Neural cell (in vitro differentiated cells): Measurements from ENCODE around the gene MFSD8. TPM values are rescaled to one million over a fixed set of nuclear protein-coding genes. Genes with fewer than 3 reads are reported as not detected.

ENCODE experiments used
- H2AFZ ChIP-seq: fragments of 200-600, 300-800 bp; sonication (generic), shearing (Covaris generic); 2 replicates; pipeline ENCODE4 v1.6.0; 2014; ENCODE audit warnings: low read depth, mild to moderate bottlenecking, antibody characterized with exemption, low read length, moderate library complexity
- H3F3A ChIP-seq: fragments of 200-600 bp; shearing (Covaris generic); 2 replicates; pipeline ENCODE4 v1.6.1; 2016; ENCODE audit warnings: mild to moderate bottlenecking, moderate library complexity, mixed read lengths, antibody characterized with exemption, low read length; ENCODE audit not compliant: insufficient read depth, poor library complexity, severe bottlenecking
- H3K27ac ChIP-seq: fragments of 200-600, 300-800 bp; sonication (generic), shearing (Covaris generic); 2 replicates; pipeline ENCODE4 v1.5.1; 2014; ENCODE audit warnings: mild to moderate bottlenecking, low read length, moderate library complexity
- H3K27me3 ChIP-seq: fragments of 300-800, 200-600 bp; sonication (generic), shearing (Covaris generic); 2 replicates; pipeline ENCODE4 v1.6.0; 2014; ENCODE audit warnings: mild to moderate bottlenecking, low read depth, low read length, moderate library complexity; ENCODE audit not compliant: insufficient read depth
- H3K36me3 ChIP-seq: fragments of 300-800, 200-600 bp; sonication (generic), shearing (Covaris generic); 2 replicates; pipeline ENCODE4 v1.5.1; 2014; ENCODE audit warnings: mild to moderate bottlenecking, antibody characterized with exemption, low read length, moderate library complexity; ENCODE audit not compliant: insufficient read depth
- H3K4me2 ChIP-seq: fragments of 300-800, 200-600 bp; sonication (generic), shearing (Covaris generic); 2 replicates; pipeline ENCODE4 v1.6.0; 2014; ENCODE audit warnings: mild to moderate bottlenecking, low read length
- H3K4me3 ChIP-seq: fragments of 300-800, 200-600 bp; sonication (generic), shearing (Covaris generic); 2 replicates; pipeline ENCODE4 v1.5.1; 2014; ENCODE audit warnings: mild to moderate bottlenecking, low read length, moderate library complexity
- H3K79me2 ChIP-seq: fragments of 200-600 bp; shearing (Covaris generic); replicated peaks from 2 replicates; pipeline ENCODE4 v1.6.0; 2014; ENCODE audit warnings: mild to moderate bottlenecking, low read length, moderate library complexity; ENCODE audit not compliant: insufficient read depth
- H3K9ac ChIP-seq: fragments of 300-800, 200-600 bp; sonication (generic), shearing (Covaris generic); 2 replicates; pipeline ENCODE4 v1.6.1; 2016; ENCODE audit warnings: mild to moderate bottlenecking, low read length, mixed read lengths
- H3K9me2 ChIP-seq: fragments of 200-600 bp; shearing (Covaris generic); 2 replicates; pipeline ENCODE4 v1.6.1; 2016; ENCODE audit warnings: mild to moderate bottlenecking, low read length, mixed read lengths; ENCODE audit not compliant: insufficient read depth
- H3K9me3 ChIP-seq: fragments of 200-600, 300-800 bp; sonication (generic), shearing (Covaris generic); 2 replicates; pipeline ENCODE4 v1.6.1; 2016; ENCODE audit warnings: mild to moderate bottlenecking, mixed run types, low read length, moderate library complexity, mixed read lengths
- H4K20me1 ChIP-seq: fragments of 200-600 bp; shearing (Covaris generic); 2 replicates; pipeline ENCODE4 v1.6.1; 2016; ENCODE audit warnings: mild to moderate bottlenecking, mixed run types; ENCODE audit not compliant: insufficient read depth
- EP300 ChIP-seq: fragments of 450-650 bp; conservative IDR thresholded peaks from 2 replicates; pipeline ENCODE4 v1.6.1; 2014; ENCODE audit warnings: antibody characterized with exemption, mild to moderate bottlenecking, moderate library complexity; ENCODE audit not compliant: poor library complexity, severe bottlenecking
- EZH2 ChIP-seq: fragments of 200-600, 300-800 bp; shearing (Covaris generic), sonication (generic); IDR thresholded peaks from 2 replicates; pipeline ENCODE4 v1.6.1; 2014; ENCODE audit warnings: antibody characterized with exemption, low read length, borderline replicate concordance, mild to moderate bottlenecking; ENCODE audit not compliant: insufficient read depth, poor library complexity, severe bottlenecking
- MXI1 ChIP-seq: fragments of 450-650 bp; conservative IDR thresholded peaks from 2 replicates; pipeline ENCODE4 v1.6.1; 2014; ENCODE audit warnings: antibody characterized with exemption, mild to moderate bottlenecking; ENCODE audit not compliant: poor library complexity, severe bottlenecking
- POLR2AphosphoS5 ChIP-seq: IDR thresholded peaks from 2 replicates; pipeline ENCODE4 v1.6.1; 2012
- RAD21 ChIP-seq: fragments of 450-650 bp; conservative IDR thresholded peaks from 2 replicates; pipeline ENCODE4 v1.6.1; 2014; ENCODE audit warnings: antibody characterized with exemption, mild to moderate bottlenecking, moderate library complexity
- SMC3 ChIP-seq: fragments of 450-650 bp; conservative IDR thresholded peaks from 2 replicates; pipeline ENCODE4 v1.6.1; 2014; ENCODE audit warnings: antibody characterized with exemption, mild to moderate bottlenecking, moderate library complexity; ENCODE audit not compliant: poor library complexity
- TAF1 ChIP-seq: IDR thresholded peaks from 2 replicates; pipeline ENCODE4 v1.6.1; 2012; ENCODE audit warnings: low read depth
- polyA plus RNA-seq: library from polyadenylated mRNA; depleted of rRNA; stranded (reverse); fragments of >200 nt; gene quantifications from 2 replicates; pipeline ENCODE4 v1.2.3, GENCODE V29; 2014
- TF ChIP-seq, protein P1 (sequence below): IDR thresholded peaks from 2 replicates; pipeline ENCODE4 v1.6.1; 2012; ENCODE audit warnings: borderline replicate concordance
- TF ChIP-seq, protein P2 (sequence below): fragments of 450-650 bp; IDR thresholded peaks from 2 replicates; pipeline ENCODE4 v1.5.1; 2014; ENCODE audit warnings: antibody characterized with exemption, mild to moderate bottlenecking, moderate library complexity; ENCODE audit not compliant: poor library complexity, severe bottlenecking

The MFSD8 gene
- polyA plus RNA-seq, 1 donor from 2014 or later: 92.9 TPM

GRCh38 chr4:127888559-127888958, 76.4 kb downstream of the MFSD8 start:
- Histone ChIP-seq H3K9ac (no peak overlapping the region), H3K4me2 (no peak overlapping the region), H3K79me2 (no peaks in the 10 kb centered on the region), H2AFZ (no peak overlapping the region), H3K27ac (no peak overlapping the region), H3K9me2 (no peaks in the 10 kb centered on the region), H4K20me1 (no peaks in the 10 kb centered on the region), H3K36me3 (peaks cover 6% of the 10 kb centered on the region), H3F3A (no peaks in the 10 kb centered on the region), H3K4me3 (no peak overlapping the region), H3K27me3 (no peaks in the 10 kb centered on the region), H3K9me3 (no peaks in the 10 kb centered on the region)
- no peak for TF ChIP-seq MXI1
- TF ChIP-seq SMC3: no peak
- TF ChIP-seq EP300: no peak
- TF ChIP-seq TAF1: no peak
- TF ChIP-seq POLR2AphosphoS5: no peak
- TF ChIP-seq, protein P1, sequence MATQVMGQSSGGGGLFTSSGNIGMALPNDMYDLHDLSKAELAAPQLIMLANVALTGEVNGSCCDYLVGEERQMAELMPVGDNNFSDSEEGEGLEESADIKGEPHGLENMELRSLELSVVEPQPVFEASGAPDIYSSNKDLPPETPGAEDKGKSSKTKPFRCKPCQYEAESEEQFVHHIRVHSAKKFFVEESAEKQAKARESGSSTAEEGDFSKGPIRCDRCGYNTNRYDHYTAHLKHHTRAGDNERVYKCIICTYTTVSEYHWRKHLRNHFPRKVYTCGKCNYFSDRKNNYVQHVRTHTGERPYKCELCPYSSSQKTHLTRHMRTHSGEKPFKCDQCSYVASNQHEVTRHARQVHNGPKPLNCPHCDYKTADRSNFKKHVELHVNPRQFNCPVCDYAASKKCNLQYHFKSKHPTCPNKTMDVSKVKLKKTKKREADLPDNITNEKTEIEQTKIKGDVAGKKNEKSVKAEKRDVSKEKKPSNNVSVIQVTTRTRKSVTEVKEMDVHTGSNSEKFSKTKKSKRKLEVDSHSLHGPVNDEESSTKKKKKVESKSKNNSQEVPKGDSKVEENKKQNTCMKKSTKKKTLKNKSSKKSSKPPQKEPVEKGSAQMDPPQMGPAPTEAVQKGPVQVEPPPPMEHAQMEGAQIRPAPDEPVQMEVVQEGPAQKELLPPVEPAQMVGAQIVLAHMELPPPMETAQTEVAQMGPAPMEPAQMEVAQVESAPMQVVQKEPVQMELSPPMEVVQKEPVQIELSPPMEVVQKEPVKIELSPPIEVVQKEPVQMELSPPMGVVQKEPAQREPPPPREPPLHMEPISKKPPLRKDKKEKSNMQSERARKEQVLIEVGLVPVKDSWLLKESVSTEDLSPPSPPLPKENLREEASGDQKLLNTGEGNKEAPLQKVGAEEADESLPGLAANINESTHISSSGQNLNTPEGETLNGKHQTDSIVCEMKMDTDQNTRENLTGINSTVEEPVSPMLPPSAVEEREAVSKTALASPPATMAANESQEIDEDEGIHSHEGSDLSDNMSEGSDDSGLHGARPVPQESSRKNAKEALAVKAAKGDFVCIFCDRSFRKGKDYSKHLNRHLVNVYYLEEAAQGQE: no peak
- no peak for TF ChIP-seq EZH2
- TF ChIP-seq, protein P2, sequence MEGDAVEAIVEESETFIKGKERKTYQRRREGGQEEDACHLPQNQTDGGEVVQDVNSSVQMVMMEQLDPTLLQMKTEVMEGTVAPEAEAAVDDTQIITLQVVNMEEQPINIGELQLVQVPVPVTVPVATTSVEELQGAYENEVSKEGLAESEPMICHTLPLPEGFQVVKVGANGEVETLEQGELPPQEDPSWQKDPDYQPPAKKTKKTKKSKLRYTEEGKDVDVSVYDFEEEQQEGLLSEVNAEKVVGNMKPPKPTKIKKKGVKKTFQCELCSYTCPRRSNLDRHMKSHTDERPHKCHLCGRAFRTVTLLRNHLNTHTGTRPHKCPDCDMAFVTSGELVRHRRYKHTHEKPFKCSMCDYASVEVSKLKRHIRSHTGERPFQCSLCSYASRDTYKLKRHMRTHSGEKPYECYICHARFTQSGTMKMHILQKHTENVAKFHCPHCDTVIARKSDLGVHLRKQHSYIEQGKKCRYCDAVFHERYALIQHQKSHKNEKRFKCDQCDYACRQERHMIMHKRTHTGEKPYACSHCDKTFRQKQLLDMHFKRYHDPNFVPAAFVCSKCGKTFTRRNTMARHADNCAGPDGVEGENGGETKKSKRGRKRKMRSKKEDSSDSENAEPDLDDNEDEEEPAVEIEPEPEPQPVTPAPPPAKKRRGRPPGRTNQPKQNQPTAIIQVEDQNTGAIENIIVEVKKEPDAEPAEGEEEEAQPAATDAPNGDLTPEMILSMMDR: no peak
- no peak for TF ChIP-seq RAD21

GRCh38 chr4:127881563-127881864, 83.5 kb downstream of the MFSD8 start:
- Histone ChIP-seq H4K20me1 (no peaks in the 10 kb centered on the region), H3K4me2 (peak overlapping the region; percentile 50), H3F3A (no peaks in the 10 kb centered on the region), H3K9me2 (no peaks in the 10 kb centered on the region), H3K9ac (peak overlapping the region; percentile 55), H3K4me3 (peak overlapping the region; percentile 94), H2AFZ (peak overlapping the region; percentile 62), H3K36me3 (no peaks in the 10 kb centered on the region), H3K9me3 (no peaks in the 10 kb centered on the region), H3K79me2 (peaks cover 8% of the 10 kb centered on the region), H3K27ac (no peak overlapping the region), H3K27me3 (no peaks in the 10 kb centered on the region)
- TF ChIP-seq EP300 (no peak), RAD21 (no peak), MXI1 (no peak), SMC3 (no peak), EZH2 (no peak), POLR2AphosphoS5 (no peak)
- TF ChIP-seq, protein P1: no peak
- TF ChIP-seq, protein P2: no peak
